GM12874 (cell line): ENCODE data around the gene MRPL38.

ENCODE experiments used
- TF ChIP-seq, protein P1 (sequence below): IDR thresholded peaks from 2 replicates; pipeline ENCODE4 v1.5.1; 2011; ENCODE audit warnings: low read depth, mild to moderate bottlenecking, control low read depth, low read length, moderate library complexity; ENCODE audit not compliant: insufficient read depth

Gene MRPL38

GRCh38 chr17:75869282-75870141 lies 35.2 kb downstream of the MRPL38 start:
- TF ChIP-seq, protein P1, sequence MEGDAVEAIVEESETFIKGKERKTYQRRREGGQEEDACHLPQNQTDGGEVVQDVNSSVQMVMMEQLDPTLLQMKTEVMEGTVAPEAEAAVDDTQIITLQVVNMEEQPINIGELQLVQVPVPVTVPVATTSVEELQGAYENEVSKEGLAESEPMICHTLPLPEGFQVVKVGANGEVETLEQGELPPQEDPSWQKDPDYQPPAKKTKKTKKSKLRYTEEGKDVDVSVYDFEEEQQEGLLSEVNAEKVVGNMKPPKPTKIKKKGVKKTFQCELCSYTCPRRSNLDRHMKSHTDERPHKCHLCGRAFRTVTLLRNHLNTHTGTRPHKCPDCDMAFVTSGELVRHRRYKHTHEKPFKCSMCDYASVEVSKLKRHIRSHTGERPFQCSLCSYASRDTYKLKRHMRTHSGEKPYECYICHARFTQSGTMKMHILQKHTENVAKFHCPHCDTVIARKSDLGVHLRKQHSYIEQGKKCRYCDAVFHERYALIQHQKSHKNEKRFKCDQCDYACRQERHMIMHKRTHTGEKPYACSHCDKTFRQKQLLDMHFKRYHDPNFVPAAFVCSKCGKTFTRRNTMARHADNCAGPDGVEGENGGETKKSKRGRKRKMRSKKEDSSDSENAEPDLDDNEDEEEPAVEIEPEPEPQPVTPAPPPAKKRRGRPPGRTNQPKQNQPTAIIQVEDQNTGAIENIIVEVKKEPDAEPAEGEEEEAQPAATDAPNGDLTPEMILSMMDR: no peak

DNA sequence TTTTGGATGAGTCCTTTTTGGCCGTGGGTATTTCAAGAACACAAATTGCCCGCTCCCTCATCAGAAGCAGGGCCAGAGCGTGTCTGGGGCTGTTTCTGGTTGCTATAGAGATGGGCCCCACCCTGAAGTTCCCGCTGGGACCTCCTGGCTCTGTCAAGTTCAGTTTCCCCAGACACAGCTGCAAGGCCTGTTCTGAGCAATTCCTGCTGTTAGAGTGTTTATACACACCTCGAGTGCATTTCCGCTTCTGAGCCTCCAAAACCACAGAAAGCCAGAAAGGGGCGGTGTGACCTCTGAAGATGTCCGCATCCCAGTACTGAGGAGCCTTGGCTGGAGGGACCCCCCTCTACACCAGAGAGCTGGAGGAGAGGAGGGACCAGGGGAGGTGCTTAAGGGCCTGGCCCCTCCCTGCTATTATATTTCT lies 40.2 kb downstream of the MRPL38 start:
- TF ChIP-seq, protein P1: no peak

GRCh38 chr17:75861927-75862317 lies 42.8 kb downstream of the MRPL38 start:
- TF ChIP-seq, protein P1: no peak

DNA sequence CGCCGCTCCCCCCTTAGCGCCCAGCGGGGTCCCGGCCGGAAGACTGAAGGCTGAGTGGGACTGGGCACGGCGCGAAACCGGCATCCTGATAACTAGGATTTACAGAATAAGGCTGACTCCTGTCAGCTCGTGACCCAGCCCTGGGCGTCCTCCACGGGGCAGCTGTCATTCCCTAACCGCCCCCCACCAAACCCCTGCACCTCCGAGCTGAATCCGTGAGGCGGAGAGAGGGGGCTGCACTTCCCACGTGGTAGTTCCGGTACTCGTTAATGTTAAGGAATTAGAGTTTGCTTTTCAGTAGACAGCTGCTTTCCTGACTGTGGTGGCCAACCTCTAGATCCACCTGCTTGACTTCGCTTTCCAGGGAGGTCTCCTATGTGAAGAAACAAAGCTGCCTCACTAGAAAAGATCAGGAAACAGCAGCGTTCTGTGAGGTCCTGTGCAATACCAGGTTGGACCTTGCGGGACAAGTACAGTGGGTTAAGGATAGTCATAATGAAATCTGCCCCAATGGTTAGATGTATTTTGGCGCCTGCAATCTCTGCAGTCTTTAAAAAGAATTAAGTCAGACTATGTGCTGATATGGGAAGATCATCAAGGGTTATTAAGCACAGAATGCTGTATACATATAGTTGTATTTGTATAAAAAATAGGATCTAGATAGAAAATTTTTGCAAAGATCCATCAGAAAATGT lies 48.5 kb downstream of the MRPL38 start:
- TF ChIP-seq, protein P1: no peak; the same call in 1 of the 2 replicates

DNA sequence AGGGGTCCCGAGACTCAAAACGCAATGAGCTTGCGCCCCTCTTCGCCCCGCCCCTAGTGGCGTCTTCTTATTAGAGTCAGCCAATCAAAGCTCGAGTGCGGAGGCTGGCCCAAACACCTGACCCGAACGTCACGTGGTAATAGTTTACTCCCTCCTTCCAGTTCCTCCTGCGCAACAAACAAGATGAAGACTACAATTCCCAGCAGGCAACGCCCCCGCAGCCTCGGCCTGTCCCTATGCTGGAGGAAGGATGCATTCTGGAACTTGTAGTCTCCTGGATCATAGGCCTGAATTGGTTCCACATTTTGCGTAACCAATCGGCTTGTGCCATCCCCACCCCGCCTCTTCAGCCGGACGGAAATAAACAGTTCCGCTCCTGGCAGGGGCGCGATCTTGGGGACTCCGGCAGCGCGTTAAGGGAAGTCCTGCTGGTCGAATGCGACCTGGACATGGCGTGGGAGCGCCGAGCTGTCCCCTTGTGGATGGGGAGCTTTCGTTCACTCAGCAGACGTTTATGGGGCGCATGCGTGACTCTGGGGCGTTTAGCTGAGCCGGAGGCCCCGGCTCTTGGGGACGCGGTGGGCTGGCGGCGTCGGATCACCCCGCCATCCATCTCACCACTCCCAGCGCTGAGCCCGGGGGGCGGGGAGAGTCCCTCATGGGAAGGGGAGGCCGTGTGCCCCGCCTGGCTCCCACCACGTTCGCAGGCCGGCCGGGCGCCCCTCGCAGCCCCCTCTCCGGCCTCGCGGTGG lies 49.2 kb downstream of the MRPL38 start, which contains the start of gene WBP2:
WBP2 (minus strand) TSS at position 26 of the 752 bp plus-strand sequence. CDS start 38 bp downstream, outside the sequence.
- TF ChIP-seq, protein P1: peak; percentile 66; the same call in 1 of the 2 replicates

DNA sequence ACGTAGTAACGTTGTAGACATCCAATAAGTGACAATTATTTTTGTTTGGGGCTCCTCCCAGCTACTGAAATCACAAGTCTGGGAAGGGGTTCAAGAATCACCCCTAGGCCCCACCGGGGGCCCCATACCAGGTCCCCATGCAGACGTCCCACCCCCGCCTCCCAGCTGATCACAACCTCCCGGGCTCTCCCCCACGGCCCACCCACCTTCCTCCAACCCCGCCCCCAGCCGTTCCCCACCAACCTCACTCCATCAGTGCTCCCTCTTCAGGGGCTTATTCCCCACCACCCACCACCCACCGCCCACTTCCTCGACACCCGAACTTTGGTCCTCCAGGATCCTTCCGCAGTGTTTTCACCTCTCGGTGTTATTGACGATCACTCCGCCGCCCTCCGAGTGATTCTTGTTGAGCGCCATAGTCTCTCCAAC lies 49.8 kb downstream of the MRPL38 start:
- TF ChIP-seq, protein P1: no peak
